ENCODE data around the gene STXBP6. TPM values are rescaled to one million over a fixed set of nuclear protein-coding genes. Genes with fewer than 3 reads are reported as not detected.
A peak's percentile ranks its signal among the peaks of the same experiment; 100 is the strongest.

Gene STXBP6
- total RNA-seq, 1 donor from 2014 or later, result 11.0 TPM

DNA sequence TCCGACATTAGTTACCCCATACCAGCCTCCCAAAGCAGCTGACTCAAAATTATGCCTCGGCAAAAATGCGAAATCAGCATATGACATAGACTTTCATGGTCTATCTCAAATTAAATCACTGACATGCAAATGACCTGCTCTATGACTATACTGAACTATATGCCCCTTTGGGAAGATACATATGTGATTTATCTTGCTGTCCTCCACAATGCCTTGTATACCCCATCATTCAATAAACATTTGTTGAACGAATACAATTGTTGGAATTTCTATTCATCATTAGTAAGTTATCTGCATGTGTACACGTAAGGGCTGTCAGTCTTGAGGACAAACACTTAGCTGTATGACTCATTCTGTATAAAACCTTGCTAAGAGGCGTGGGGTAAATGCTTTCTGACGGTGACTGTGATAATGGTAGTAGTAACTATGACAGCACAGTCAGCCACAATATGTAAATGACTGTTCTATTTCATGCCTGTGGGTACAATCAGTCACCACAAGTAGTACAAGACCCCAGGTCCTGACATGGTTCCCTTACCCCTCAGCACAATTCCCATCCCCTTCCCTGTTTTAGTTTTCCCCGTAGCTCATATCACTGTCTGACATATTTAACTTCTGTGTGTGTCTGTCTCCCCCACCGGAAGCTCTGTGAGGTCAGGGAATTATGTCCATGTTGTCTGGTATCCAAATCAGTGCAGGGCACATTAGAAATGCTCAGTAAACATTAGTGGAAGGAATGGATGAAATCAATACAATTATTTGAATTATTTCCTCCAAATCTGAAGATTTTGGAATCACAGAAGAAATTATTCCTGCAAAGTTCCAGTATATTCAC, 42.8 kb downstream of the STXBP6 start:
- no peaks in the 10 kb centered on the region for H3K36me3 Mint-ChIP-seq

GRCh38 chr14:25006031-25006430, 43.9 kb downstream of the STXBP6 start:
- no peaks in the 10 kb centered on the region for H3K9me3 Mint-ChIP-seq
- no peak for DNase-seq (ENCODE audit: low spot score)
- H3K4me1 Mint-ChIP-seq, result peaks cover 34% of the 10 kb centered on the region
- no peak overlapping the region for H3K4me3 Mint-ChIP-seq
- no peak overlapping the region for H2AFZ ChIP-seq (replicated peaks)
- H3K27ac Mint-ChIP-seq, result no peak overlapping the region
- H3K27me3 Mint-ChIP-seq (ENCODE audit: insufficient read depth, low read depth), result no peaks in the 10 kb centered on the region
- H4K20me1 ChIP-seq (ENCODE audit: low read depth), result no peaks in the 10 kb centered on the region
- no peaks in the 10 kb centered on the region for H3K36me3 ChIP-seq
- H3K79me2 ChIP-seq (ENCODE audit: low read depth), result no peaks in the 10 kb centered on the region
- H3K4me1 ChIP-seq, result peaks cover 10% of the 10 kb centered on the region
- H3K36me3 Mint-ChIP-seq, result no peaks in the 10 kb centered on the region
- H3F3A ChIP-seq (ENCODE audit: low read depth), result no peaks in the 10 kb centered on the region
- H3K27ac ChIP-seq, result no peak overlapping the region
- TF ChIP-seq EZH2phosphoT487 (IDR thresholded peaks at IDR 0.05) (no peak), EZH2 (IDR thresholded peaks at IDR 0.05) (no peak)
- TF ChIP-seq, protein P1, sequence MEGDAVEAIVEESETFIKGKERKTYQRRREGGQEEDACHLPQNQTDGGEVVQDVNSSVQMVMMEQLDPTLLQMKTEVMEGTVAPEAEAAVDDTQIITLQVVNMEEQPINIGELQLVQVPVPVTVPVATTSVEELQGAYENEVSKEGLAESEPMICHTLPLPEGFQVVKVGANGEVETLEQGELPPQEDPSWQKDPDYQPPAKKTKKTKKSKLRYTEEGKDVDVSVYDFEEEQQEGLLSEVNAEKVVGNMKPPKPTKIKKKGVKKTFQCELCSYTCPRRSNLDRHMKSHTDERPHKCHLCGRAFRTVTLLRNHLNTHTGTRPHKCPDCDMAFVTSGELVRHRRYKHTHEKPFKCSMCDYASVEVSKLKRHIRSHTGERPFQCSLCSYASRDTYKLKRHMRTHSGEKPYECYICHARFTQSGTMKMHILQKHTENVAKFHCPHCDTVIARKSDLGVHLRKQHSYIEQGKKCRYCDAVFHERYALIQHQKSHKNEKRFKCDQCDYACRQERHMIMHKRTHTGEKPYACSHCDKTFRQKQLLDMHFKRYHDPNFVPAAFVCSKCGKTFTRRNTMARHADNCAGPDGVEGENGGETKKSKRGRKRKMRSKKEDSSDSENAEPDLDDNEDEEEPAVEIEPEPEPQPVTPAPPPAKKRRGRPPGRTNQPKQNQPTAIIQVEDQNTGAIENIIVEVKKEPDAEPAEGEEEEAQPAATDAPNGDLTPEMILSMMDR (IDR thresholded peaks at IDR 0.05), result no peak
- H3K4me3 ChIP-seq, result no peak overlapping the region
- H3K4me2 ChIP-seq, result no peak overlapping the region
- no peak overlapping the region for H3K9ac ChIP-seq
- no peaks in the 10 kb centered on the region for H3K27me3 ChIP-seq
- H3K9me3 ChIP-seq (ENCODE audit: low read depth), result no peaks in the 10 kb centered on the region

More for the DNA sequence above, 42.8 kb downstream of the STXBP6 start:
- H3K4me3 ChIP-seq, result no peak overlapping the region
- H3K9me3 ChIP-seq (ENCODE audit: low read depth), result no peaks in the 10 kb centered on the region
- no peaks in the 10 kb centered on the region for H3K36me3 ChIP-seq
- H3K4me1 ChIP-seq, result peaks cover 10% of the 10 kb centered on the region
- Mint-ChIP-seq H3K4me1 (peaks cover 36% of the 10 kb centered on the region), H3K27me3 (ENCODE audit: insufficient read depth, low read depth) (no peaks in the 10 kb centered on the region), H3K9me3 (no peaks in the 10 kb centered on the region), H3K4me3 (no peak overlapping the region), H3K27ac (no peak overlapping the region)
- DNase-seq (ENCODE audit: low spot score), result no peak
- H3K27me3 ChIP-seq, result no peaks in the 10 kb centered on the region
- no peaks in the 10 kb centered on the region for H3K79me2 ChIP-seq (ENCODE audit: low read depth)
- no peak overlapping the region for H3K27ac ChIP-seq
- H3F3A ChIP-seq (ENCODE audit: low read depth), result no peaks in the 10 kb centered on the region
- no peaks in the 10 kb centered on the region for H4K20me1 ChIP-seq (ENCODE audit: low read depth)
- H3K4me2 ChIP-seq, result no peak overlapping the region
- H2AFZ ChIP-seq (replicated peaks), result no peak overlapping the region
- TF ChIP-seq EZH2phosphoT487 (IDR thresholded peaks at IDR 0.05), result no peak
- TF ChIP-seq, protein P1 (IDR thresholded peaks at IDR 0.05), result no peak
- no peak for TF ChIP-seq EZH2 (IDR thresholded peaks at IDR 0.05)
- H3K9ac ChIP-seq, result no peak overlapping the region

DNA sequence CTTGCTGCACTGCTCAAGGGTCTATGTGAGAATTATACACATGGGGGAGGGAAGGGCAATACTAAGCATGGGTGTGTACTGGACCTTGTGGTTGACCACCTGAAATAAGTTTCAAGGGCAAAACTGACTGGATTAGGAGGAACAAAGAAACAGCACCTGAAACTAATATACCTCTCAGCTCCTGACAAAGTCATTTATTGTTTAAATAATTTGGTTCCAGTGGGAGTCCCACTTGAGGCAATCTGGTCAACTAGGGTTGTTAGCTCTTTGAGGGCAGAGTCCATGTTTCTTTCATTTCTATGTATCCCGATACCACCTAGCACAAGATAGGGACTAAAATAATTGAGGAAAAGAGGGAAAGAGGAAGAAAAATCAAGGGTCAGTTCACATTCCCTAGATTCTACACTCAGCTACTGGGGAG, 45.5 kb downstream of the STXBP6 start:
- DNase-seq (ENCODE audit: low spot score), result no peak
- Histone ChIP-seq H3F3A (ENCODE audit: low read depth) (no peaks in the 10 kb centered on the region), H4K20me1 (ENCODE audit: low read depth) (no peaks in the 10 kb centered on the region), H3K79me2 (ENCODE audit: low read depth) (no peaks in the 10 kb centered on the region), H3K36me3 (no peaks in the 10 kb centered on the region), H2AFZ (replicated peaks) (no peak overlapping the region), H3K9me3 (ENCODE audit: low read depth) (no peaks in the 10 kb centered on the region), H3K4me2 (no peak overlapping the region), H3K4me3 (no peak overlapping the region), H3K27ac (no peak overlapping the region), H3K9ac (no peak overlapping the region), H3K27me3 (no peaks in the 10 kb centered on the region), H3K4me1 (peaks cover 10% of the 10 kb centered on the region)
- H3K4me3 Mint-ChIP-seq, result no peak overlapping the region
- H3K36me3 Mint-ChIP-seq, result no peaks in the 10 kb centered on the region
- H3K27ac Mint-ChIP-seq, result peak overlapping the region; percentile 59
- H3K9me3 Mint-ChIP-seq, result peaks cover under 1% of the 10 kb centered on the region
- no peaks in the 10 kb centered on the region for H3K27me3 Mint-ChIP-seq (ENCODE audit: insufficient read depth, low read depth)
- TF ChIP-seq EZH2phosphoT487 (IDR thresholded peaks at IDR 0.05), result no peak
- no peak for TF ChIP-seq EZH2 (IDR thresholded peaks at IDR 0.05)
- TF ChIP-seq, protein P1 (IDR thresholded peaks at IDR 0.05), result no peak
- H3K4me1 Mint-ChIP-seq, result peaks cover 20% of the 10 kb centered on the region

All from neural progenitor cell (in vitro differentiated cells).